Measurements from ENCODE around the gene PRSS38.

Gene PRSS38

DNA sequence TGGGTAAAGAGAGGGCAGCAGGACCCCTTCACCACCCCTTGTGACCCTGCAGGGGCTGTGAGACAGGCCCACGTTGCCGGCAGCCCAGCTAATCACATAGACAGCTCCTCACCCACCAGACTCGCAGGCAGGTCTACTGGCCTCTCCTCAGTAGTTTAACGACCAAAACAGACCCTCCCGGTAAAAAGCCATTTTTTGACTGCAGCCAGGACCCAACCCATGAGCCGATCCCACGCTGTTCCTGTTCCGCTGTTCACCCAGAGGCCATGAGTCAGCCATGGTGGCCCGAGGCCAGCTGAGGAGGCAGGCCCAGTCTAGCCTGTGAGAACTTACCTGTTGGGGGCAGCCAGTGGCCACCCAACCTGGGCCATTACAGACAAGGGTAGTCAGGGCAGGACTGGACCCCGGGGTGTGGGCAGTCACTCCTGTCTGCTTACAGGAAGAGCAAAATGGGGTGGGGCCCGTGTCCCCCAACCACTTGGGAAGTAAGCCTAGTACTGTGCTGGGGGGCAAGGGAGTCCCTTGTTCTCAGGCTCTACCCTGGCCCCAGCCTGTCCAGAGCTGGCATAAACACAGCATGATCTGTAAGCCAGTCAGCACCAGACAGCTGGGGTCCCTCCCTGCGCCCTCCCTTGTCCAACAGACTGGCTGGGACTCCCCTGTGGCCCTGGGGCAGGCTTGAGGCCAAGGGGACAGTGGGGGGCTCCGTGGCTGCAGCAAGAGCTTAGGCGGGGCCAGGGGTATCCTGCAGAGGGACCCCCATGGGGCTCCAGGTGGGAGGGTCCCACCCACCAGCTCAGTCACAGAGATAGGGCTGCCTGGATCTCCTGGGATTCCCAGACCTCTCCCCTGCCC, 70.4 kb downstream of the PRSS38 start:
- DNase-seq (ENCODE audit: low read depth in 2 of 2), result no peak

DNA sequence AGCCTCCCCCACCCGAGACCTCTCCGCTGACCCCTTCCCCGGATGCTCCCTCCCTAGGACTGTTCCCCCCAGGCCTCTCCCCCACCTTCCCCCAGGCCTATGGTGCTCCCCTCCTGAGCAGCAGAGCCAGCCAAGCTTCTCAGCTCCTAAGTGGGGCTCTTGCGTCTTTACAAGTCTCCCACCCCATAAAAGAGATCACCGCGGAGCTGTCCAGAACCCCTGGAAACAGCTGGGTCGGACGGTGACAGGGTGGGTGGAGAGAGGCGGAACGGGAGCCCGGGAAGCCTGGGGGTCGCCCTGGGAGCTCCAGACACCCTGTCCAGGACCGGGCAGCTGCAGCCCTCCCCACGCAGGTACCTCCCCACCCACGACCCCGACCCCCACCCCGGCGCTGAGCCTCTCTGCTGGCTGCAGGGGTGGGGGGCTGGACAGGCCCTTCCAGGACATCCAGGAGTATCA, 71.1 kb downstream of the PRSS38 start:
- DNase-seq (ENCODE audit: low read depth in 2 of 2), result no peak

DNA sequence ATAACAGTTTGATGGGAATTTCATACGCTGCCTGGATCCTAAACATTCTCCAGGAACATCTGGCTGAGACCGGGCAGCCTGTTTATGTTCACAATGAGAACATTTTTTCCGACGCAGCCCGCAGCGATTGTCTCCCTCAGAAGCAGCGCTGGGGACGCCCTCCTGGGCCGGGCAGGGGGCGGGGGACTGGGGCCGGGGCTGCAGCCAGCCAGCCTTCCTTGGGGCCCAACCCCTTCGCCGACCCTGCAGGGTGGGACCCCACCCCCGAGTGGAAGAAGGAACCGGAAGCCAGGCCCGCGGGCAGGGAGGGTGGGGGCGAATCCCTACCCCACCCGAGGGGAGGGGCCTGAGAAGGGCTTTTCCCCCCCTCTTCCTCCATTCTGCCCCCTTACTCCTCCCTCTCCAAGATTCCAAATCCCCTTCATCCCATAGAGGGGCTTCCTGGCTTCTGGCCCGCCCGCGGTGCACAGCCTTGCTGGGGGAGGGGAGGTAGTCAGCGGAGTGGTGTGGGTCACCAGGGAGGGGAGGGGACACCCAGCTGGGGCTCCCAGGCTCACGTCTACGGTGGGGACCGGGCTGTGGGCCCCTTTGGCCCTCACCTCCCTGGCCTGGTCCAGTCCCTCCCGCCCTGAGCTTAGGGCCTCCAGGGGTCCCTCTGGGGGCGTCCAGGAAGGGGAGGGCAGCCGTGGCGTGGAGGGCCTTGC, 71.7 kb downstream of the PRSS38 start:
- no peak for DNase-seq (ENCODE audit: low read depth in 2 of 2)

DNA sequence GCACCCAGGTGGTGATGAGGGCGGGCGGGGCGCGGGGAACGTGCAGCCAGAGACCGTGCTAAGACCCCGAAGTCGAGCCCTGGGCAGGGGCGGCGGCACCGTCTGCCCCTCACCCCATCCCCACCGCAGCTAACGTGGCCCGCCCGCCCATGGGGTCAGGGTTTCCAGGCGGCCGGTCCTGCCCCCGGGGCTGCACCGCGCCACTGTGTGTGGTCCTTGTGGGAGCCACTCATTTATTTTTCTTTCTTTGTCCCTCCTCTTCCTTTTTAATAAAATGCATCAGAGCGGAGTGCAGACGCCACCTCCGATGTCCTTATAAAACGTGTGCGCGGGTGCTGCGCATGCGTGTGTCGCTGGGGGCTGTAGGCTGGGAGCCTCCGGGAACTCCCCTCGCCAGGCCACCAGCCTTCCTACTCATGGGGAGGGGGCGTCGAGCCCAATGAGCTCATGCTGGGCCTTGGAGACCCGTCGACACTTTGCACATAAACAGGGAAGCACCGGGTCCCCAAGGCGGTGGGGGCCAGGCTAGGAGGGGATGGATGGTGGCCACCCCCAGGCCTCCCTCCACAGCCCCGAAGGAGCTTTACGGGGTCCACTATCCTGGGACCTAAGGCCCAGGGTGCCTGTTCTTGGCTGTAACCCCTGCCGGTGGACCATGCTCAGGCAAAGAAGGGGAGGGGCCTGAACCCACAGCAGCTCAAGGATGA, 72.4 kb downstream of the PRSS38 start:
- no peak for DNase-seq (ENCODE audit: low read depth in 2 of 2)

DNA sequence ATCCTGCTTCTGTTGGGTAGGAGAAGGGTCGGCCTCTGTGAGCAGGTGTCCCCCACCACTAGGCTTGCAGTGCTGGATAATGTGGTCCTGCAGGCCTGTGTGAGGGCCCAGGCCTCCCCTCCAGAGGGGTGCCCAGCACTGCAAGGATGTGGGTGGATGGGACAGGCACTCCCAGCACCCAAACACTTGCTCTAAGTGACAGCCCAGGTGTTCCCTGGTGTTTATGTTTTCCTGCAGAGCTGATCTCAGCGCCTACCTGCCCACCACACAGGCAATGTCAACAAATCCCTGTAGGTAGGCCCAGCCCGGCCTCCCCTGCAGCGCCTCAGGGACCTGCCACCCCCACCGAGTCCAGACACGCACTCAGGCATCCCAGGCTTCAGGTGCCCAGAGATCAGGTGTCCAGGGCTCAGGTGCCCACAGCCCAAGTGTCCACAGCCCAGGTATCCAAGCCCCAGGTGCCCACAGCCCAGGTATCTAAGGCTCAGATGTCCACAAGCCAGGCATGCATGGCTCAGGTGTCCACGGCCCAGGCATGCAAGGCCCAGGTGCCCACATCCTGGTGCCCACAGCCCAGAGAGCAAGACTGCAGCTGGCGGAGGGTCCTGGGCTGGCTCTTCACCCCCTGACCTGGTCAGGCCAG, 73.0 kb downstream of the PRSS38 start:
- DNase-seq (ENCODE audit: low read depth in 2 of 2), result no peak

DNA sequence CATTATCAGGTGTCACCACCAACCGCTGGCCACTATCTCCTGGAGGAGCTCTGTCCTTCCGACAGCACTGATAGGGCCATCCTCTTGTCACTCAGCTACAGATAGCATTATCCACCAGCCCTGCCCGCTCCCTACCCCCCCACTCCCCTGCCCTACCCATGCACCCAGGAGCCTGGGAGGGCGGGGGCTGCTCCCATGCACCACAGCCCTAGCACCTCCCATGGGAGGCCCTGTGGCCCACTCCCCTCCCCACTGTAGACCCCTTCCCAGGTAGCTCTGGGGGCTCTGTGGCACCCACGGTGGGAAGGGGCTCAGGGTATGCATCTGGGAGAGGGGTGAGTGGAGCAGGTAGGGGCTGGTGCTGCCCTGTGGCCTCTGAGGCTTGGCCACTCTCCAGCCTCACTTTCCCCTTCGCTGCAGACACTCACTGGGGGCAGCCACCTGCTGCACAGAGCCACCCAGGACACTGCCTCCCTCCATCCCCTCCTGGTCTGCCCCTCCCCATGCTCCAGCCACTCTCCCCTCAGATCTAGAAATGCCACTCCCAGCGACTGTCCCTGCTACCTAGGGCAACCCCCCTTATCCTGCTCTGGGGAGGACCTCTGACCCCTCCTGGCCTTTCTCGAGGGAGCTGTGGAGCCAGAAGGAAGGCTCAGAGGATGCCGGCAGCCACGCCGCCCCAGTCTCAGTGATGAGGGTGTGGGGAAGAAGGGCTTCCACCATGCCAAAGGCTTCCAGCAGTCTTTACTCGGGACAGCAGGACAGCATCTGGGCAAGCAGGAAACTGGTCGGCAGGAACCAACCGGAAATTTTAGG, 73.8 kb downstream of the PRSS38 start:
- no peak for DNase-seq (ENCODE audit: low read depth in 2 of 2)

DNA sequence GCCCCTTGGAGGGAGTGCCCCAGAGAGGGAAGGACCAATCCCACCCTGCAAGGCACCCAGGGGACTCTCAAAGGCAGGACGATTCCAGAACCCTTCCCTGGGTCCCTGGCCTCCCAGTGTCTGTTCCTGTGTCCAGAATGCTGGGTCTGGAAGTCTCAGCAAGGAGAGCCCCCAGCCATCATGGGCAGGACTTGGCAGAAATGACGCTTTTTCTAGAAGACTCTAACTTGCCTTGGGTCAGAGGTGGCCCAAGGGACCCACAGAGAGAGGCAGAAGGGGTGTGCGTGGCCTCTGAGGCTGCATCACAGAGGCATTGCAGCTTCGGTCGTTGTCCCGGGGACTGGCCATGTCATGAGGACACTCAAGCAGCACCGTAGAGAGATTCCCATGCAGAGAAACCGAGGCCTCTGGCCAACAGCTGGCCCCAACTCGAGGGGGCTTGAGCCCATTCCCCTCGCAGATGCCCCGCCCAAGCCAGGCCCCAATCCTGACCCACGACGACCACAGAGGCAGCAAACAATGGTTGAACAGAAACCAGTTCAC, 74.5 kb downstream of the PRSS38 start:
- no peak for DNase-seq (ENCODE audit: low read depth in 2 of 2)

DNA sequence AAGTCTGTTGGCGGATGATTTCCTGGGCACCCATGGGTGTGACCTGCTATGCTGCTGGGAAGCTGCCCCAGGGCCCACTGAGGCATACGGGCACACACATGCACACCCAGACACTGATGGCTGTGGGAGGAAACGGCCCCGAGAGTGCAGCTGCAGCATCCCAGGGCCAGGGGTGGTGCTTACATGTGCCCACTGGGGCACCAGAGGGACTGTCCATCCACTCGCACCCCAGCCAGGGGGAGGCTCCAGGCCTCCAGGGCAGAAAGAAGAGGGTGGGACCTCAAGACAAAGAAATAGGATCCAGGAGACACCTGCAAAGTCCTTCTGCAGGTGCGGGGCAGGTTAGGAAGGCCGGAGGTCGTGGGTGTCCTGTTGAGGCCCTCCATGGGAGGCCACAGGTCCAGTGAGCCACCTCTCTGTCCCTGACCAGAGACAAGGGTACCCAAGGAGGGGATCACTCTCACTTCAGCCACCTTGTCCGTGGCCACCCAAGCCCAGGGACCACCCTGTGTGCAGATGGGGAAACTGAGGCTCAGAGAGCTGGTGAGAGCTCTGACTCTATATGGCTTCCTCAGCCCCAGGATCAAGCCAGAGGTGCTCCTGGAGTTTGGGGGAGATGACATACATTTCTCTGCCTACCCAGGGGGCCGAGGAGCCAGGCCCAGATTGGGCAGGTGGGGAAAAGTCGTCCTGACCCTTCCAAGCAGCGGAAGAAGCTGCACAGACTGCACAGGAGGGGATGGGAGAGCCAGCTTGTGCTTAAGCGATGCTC, 75.2 kb downstream of the PRSS38 start:
- no peak for DNase-seq (ENCODE audit: low read depth in 2 of 2)

DNA sequence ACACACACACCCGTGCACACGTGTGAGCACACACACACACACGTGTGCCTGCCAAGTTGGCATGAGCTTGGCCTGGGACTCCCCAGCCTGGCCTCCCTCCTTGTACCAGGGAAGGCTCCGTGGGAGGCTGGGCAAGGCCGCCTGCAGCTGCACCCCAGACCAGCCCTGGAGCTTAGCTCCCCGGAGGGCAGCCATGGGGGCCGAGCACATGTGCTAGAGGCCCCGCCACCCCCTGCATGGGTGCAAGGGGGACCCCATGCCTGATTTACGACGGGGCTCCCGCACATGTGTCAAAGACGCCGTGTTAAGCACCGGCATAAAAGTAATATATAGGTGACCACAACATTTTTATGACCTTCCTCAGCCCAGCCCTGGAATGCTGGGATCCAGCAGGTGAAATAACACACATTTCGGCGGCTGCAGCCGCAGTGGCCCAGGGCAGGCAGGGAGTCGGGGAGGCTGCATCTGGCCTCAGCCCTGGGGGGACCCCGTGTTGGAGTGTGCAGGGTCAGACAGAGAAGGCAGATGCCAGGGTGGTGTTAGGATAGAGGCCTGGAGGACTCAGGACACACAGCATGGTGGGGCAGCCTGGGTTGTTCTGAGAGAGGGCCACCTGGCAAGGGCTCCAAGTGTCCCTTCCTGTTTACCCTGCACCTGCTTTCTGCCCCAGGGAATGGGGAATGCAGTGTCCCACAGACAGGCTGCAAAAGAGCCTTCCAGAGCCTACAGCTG, 75.9 kb downstream of the PRSS38 start:
- no peak for DNase-seq (ENCODE audit: low read depth in 2 of 2)

DNA sequence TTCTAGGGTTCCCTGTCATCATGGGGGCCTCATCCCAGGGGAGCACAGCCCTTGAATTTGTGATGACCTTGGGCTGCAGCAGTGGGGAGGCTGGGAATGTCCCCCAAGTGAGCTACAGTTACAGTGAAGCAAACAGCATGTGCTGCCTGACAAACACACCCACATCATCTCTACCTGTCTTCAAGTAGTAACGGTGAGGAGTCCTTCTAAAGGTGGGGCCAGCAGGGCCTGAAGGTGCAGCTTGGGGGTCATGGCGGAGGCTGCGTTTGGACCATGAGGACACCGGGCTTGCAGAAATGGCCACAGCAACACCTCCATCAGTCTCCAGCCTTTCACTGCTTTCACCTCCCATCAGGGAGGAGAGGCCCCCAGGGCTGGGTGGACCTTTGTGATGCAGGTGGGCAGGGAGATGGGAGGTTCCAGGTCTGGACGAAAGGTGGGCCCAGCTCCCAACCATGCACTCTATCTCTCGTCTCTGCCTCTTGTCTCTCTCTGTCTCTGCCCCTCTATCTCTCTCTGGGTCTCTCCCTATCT, 76.5 kb downstream of the PRSS38 start:
- DNase-seq (ENCODE audit: low read depth in 2 of 2), result no peak

DNA sequence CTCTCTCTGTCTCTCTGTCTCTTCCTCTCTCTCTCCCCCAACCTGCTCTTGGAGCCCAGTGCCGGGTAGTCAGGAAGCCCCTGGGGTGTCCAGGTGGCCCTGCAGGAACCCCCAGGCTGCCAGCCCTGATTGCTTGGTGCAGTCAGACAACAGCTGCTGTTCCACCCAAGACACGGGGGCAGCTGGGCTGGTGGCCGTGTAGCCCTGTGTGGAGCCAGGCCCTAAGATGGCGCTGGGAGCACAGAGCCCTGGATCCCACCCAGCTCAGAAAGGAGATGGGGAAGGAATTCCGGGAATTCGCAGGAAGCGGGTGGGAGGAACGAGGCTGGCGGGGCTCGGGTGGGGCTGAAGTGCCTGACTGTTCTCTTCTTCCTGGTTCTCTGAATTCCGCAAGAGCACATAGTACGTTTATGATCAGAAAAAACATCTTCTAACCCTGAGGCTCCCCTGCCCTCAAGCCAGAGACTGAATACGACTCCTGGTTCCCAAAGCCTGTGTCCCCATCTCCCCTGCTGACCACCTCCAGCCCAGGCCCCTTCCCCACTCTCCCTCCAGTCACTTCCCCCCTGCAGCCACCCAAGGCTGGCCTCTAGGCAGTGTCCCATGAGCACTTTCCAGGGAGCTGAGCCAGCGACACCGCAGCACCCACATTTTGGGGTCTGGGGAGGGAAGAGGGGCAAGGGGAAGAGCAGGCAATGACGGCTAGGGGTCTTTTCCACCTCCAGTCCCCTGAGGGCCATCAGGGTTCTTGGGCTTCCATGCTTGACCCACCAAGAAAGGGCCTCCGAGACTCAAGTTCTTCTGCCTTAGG, 77.2 kb downstream of the PRSS38 start:
- DNase-seq (ENCODE audit: low read depth in 2 of 2), result no peak

DNA sequence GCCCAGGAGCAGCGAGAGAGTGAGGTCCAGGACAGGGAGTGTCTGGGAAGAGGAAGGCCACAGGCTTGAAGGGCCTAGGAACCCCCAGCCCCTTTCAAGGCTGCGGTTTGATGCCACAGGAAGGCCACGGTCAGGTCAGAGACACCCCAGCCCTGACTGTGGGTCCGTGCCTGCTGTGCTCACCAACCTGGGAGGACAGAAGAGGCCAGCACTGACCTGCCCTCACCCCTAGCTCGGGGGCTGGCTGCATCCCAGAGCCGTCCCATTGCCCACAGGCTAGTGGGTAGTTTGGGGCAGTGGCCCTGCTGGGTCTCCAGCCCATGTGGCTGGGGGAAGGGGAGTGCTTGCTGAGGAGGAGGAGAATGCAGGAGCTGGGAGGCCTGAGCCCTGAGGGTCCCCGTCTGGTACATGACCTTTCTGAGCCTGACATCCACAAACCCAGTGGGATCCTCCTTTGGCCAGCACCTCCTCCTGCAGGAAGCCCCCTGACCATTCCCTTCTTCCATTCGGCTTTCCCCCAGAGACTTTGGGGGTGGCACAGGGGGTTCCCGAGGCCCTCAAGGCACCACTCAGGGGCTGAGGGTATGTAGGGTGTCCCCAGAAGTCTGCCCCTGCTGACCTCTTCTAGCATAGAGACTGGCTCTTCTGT, 77.9 kb downstream of the PRSS38 start:
- no peak for DNase-seq (ENCODE audit: low read depth in 2 of 2)

DNA sequence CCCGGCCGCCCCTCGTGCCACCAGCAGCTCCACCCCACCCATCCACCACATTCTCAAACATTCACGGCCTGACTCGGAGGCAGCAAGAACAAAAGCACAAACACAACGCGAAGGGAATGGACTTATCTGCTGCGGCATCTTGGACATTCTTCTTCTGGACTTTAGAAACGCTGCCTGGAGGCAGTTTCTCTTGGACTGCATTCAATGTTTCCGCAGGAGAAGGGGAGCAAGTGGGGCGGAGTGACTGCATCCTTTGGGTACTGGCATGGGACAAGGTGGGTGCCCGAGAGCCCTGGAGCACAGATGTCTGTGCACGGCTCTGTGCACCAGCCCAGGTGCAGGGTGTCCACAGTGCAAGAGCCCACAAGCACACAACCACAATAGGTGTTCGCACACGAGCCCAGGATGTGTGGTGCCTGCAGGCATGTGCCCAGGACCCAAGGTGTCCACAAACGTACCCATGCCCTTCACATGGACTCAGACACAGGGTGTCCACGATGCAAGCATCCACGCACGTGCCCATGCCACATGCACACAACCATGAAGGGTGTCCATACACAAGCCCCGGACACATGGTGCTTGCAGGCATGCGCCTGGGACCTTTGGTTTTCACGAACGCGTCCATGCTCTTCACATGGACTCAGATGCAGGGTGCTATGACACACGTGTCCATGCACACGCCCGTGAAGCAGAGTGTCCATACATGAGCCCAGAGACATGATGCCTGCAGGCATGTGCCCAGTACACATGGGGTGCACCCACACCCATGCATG, 78.7 kb downstream of the PRSS38 start:
- DNase-seq (ENCODE audit: low read depth in 2 of 2), result no peak

DNA sequence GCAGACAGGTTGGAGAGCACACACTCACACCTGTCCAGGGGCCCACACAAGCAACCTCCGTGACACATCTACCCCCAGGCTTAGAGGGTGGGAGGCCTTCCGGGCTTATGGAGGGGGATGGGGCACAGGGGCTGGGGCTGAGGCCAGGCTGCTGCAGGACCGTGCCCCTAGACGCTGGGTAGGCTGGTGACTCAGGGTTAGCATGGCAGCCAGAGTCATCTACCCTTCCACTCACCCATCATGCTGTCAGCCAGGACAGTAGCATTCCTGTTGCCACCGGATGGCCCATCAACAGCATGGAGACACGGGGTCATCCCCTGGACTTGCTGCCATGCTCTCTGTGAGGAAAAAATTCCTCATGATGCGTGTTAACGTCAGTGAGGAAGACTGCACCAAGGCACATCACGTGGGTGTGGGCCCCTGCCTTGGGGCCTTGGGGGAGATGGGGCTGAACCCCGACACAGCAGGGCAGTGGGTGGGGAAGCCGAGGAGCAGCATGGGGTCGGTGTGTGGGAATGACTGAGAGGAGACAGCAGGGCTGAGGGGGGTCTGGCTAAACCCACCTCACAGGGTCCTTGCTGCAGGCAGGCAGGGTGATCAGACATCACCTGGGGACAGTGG, 79.5 kb downstream of the PRSS38 start:
- DNase-seq (ENCODE audit: low read depth in 2 of 2), result no peak

Measured in stimulated activated CD4-positive, alpha-beta T cell treated with anti-CD3 and anti-CD28 coated beads, Interleukin-4, amount 100 ng/mL, for 48 hours (primary cell).